BE2C (cell line): ENCODE results near the gene RNU1-4.
"Not testable (repeated sequence)": the region's sequence is repeated elsewhere in the genome, so short reads cannot be mapped to it uniquely, and the experiment has no call there.

Source experiments
- DNase-seq: peaks from one replicate; pipeline ENCODE4 v3.0.0-alpha.2; 2020
- H3K27me3 ChIP-seq: fragments of 250-450 bp; sonication (Bioruptor Pico); 2 replicates; pipeline ENCODE4 v1.5.1; 2020; ENCODE audit warnings: mild to moderate bottlenecking
- H3K36me3 ChIP-seq: fragments of 250-450 bp; sonication (Bioruptor Pico); 2 replicates; pipeline ENCODE4 v1.5.1; 2020; ENCODE audit warnings: mild to moderate bottlenecking
- H3K4me1 ChIP-seq: fragments of 250-450 bp; sonication (Bioruptor Pico); 2 replicates; pipeline ENCODE4 v1.5.1; 2020
- H3K4me3 ChIP-seq: 2 replicates; pipeline ENCODE4 v1.5.1; 2011; ENCODE audit warnings: low read depth, low read length
- H3K9me3 ChIP-seq: fragments of 250-450 bp; sonication (Bioruptor Pico); 2 replicates; pipeline ENCODE4 v1.5.1; 2020

The RNU1-4 gene

GRCh38 chr1:16770139-16770759 lies 29.9 kb downstream of the RNU1-4 start:
- not testable (repeated sequence) for H3K4me1 ChIP-seq, H3K36me3 ChIP-seq, DNase-seq, H3K4me3 ChIP-seq, H3K27me3 ChIP-seq, H3K9me3 ChIP-seq

GRCh38 chr1:16770896-16771446 lies 30.7 kb downstream of the RNU1-4 start:
- not testable (repeated sequence) for H3K4me3 ChIP-seq, H3K36me3 ChIP-seq, DNase-seq, H3K9me3 ChIP-seq, H3K27me3 ChIP-seq, H3K4me1 ChIP-seq

GRCh38 chr1:16772275-16773204 lies 32.2 kb downstream of the RNU1-4 start:
- not testable (repeated sequence) for DNase-seq, H3K4me1 ChIP-seq, H3K4me3 ChIP-seq, H3K9me3 ChIP-seq, H3K27me3 ChIP-seq, H3K36me3 ChIP-seq

GRCh38 chr1:16773205-16773596 lies 32.9 kb downstream of the RNU1-4 start:
- not testable (repeated sequence) for H3K4me3 ChIP-seq, H3K9me3 ChIP-seq, H3K27me3 ChIP-seq, H3K4me1 ChIP-seq, H3K36me3 ChIP-seq, DNase-seq

GRCh38 chr1:16773723-16774122 lies 33.4 kb downstream of the RNU1-4 start:
- H3K4me1 ChIP-seq, H3K4me3 ChIP-seq, H3K27me3 ChIP-seq, H3K9me3 ChIP-seq, DNase-seq, H3K36me3 ChIP-seq: not testable (repeated sequence)

GRCh38 chr1:16774773-16775172 lies 34.5 kb downstream of the RNU1-4 start:
- DNase-seq, H3K9me3 ChIP-seq, H3K36me3 ChIP-seq, H3K4me1 ChIP-seq, H3K4me3 ChIP-seq, H3K27me3 ChIP-seq: not testable (repeated sequence)

GRCh38 chr1:16775290-16775689 lies 35.0 kb downstream of the RNU1-4 start:
- not testable (repeated sequence) for H3K36me3 ChIP-seq, H3K4me1 ChIP-seq, H3K4me3 ChIP-seq, DNase-seq, H3K9me3 ChIP-seq, H3K27me3 ChIP-seq

- H3K9me3 ChIP-seq, H3K4me3 ChIP-seq: not testable (repeated sequence)
Measured at GRCh38 chr1:16776248-16776647, 35.9 kb downstream of the RNU1-4 start.

GRCh38 chr1:16776835-16777234 lies 36.5 kb downstream of the RNU1-4 start:
- not testable (repeated sequence) for H3K27me3 ChIP-seq, H3K36me3 ChIP-seq, H3K4me1 ChIP-seq, DNase-seq, H3K4me3 ChIP-seq, H3K9me3 ChIP-seq

More at GRCh38 chr1:16776248-16776647, 35.9 kb downstream of the RNU1-4 start:
- DNase-seq, H3K36me3 ChIP-seq, H3K4me1 ChIP-seq, H3K27me3 ChIP-seq: not testable (repeated sequence)

GRCh38 chr1:16777821-16778220 lies 37.5 kb downstream of the RNU1-4 start:
- H3K4me3 ChIP-seq, H3K4me1 ChIP-seq, DNase-seq, H3K9me3 ChIP-seq, H3K27me3 ChIP-seq, H3K36me3 ChIP-seq: not testable (repeated sequence)

GRCh38 chr1:16779525-16779924 lies 39.2 kb downstream of the RNU1-4 start:
- not testable (repeated sequence) for DNase-seq, H3K4me1 ChIP-seq, H3K9me3 ChIP-seq, H3K4me3 ChIP-seq, H3K36me3 ChIP-seq, H3K27me3 ChIP-seq

GRCh38 chr1:16781033-16781432 lies 40.7 kb downstream of the RNU1-4 start:
- DNase-seq, H3K27me3 ChIP-seq, H3K4me1 ChIP-seq, H3K9me3 ChIP-seq, H3K4me3 ChIP-seq, H3K36me3 ChIP-seq: not testable (repeated sequence)

GRCh38 chr1:16781625-16782024 lies 41.3 kb downstream of the RNU1-4 start:
- not testable (repeated sequence) for DNase-seq, H3K27me3 ChIP-seq, H3K4me3 ChIP-seq, H3K4me1 ChIP-seq, H3K36me3 ChIP-seq, H3K9me3 ChIP-seq

GRCh38 chr1:16784955-16785354 lies 44.6 kb downstream of the RNU1-4 start:
- not testable (repeated sequence) for H3K9me3 ChIP-seq, DNase-seq, H3K27me3 ChIP-seq

GRCh38 chr1:16786362-16786761 lies 46.0 kb downstream of the RNU1-4 start:
- not testable (repeated sequence) for H3K4me3 ChIP-seq, H3K4me1 ChIP-seq, H3K36me3 ChIP-seq, H3K9me3 ChIP-seq, DNase-seq, H3K27me3 ChIP-seq

More at GRCh38 chr1:16784955-16785354, 44.6 kb downstream of the RNU1-4 start:
- not testable (repeated sequence) for H3K4me1 ChIP-seq, H3K4me3 ChIP-seq, H3K36me3 ChIP-seq

GRCh38 chr1:16787175-16787574 lies 46.9 kb downstream of the RNU1-4 start:
- not testable (repeated sequence) for H3K27me3 ChIP-seq, H3K4me3 ChIP-seq, H3K36me3 ChIP-seq, DNase-seq, H3K4me1 ChIP-seq, H3K9me3 ChIP-seq
